HCEC 1CT (cell line): ENCODE data around the gene FHIT.

Experiments used
- DNase-seq: peaks from one replicate; pipeline ENCODE4 v3.0.0-alpha.2; 2017

The FHIT gene

GRCh38 chr3:59886790-59887189, 1364.5 kb downstream of the FHIT start:
- no peak for DNase-seq

GRCh38 chr3:59885899-59886400, 1365.3 kb downstream of the FHIT start:
- DNase-seq = no peak

DNA sequence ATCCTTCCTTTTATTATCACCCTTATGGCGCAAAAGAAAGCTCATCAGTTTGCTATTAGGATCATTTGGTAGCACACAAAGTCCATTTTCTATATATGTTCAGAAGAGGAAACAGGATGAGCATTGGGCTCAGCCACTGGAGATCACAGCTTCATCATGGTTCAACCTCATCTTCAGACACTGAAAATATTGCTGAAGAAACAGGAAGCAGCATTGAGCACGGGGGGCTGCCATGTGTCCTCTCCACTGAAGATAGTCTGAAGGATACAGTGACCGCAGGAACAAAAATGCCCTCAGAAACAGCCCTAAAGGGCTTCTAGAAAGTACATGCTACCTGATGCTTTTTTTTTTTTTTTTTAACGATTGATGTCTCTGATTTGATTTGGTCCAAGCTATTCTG, 1366.2 kb downstream of the FHIT start:
- no peak for DNase-seq

DNA sequence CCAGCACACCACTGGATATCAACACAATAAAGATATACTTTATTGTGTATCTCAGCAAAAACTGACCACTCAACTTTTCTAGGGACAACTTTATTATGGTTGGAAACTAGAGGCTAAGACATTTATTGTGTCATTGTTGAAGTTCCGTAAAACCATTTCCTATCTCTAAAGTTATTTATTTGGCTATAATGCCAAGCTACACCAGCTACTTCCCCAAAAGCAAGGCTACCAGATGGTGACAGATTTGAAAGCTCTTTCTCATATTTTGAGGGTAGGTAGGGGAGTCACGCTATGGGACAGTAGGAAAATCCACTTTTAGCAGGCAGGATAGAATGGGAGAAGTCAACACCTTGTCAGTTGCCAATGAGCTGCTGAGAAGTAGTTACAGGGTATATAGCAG, 1366.8 kb downstream of the FHIT start:
- no peak for DNase-seq

DNA sequence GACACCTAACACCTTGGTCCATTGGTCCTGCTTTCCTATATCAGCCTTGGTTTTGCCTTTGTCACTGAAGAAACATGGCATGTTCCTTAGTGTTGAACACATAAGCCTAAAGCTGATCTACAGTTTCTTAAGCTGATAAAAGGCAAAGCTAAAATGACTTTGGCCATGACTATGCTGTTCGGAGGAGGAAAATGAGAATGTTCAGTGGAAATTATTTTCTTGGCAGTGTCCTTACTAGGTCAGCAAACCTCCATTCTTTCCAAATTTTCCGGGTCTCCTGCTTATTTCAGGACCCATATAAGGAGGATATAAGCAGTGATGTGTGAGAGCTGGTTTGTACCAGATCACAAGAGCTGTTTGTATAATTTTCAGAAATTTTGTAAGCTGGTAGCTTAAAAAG, 1368.5 kb downstream of the FHIT start:
- no peak for DNase-seq

DNA sequence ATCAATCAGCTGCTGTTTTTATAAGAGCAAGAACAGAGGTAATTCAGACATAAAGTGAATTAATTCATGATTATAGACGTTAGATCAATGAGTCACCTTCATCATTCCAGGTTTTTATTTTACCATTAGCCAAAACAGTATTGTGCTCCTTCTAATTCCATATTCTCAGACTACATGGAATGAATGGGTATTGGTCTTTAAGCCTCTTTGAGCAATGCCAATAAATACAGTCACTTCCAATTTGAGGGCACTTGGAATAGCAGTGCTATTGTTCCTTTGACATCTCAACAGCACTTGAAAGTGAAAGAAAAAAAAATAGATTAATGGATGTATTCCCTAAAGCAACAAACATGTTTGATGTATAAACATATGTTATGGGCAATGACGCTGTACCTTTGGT, 1370.5 kb downstream of the FHIT start:
- DNase-seq = no peak

- DNase-seq = no peak
Measured at GRCh38 chr3:59879031-59879581, 1372.1 kb downstream of the FHIT start.

DNA sequence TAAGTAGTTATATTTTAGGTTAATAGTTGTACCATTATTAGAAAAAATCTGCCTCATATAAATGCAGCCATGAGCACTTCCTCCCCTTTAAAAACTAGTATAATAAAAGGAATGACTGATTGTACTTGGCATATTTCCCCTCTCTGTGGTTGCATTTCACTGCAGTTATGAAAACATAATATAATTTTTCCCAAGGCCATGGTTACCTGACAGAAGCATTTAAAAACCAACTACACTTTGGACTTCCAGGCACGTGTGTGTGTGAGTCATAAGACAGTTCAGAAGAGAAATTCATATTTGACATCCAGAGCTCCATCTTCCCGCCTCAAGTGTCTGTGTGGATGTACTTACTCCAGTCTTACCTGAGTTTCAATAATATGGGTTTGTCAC, 1373.2 kb downstream of the FHIT start:
- DNase-seq = no peak

DNA sequence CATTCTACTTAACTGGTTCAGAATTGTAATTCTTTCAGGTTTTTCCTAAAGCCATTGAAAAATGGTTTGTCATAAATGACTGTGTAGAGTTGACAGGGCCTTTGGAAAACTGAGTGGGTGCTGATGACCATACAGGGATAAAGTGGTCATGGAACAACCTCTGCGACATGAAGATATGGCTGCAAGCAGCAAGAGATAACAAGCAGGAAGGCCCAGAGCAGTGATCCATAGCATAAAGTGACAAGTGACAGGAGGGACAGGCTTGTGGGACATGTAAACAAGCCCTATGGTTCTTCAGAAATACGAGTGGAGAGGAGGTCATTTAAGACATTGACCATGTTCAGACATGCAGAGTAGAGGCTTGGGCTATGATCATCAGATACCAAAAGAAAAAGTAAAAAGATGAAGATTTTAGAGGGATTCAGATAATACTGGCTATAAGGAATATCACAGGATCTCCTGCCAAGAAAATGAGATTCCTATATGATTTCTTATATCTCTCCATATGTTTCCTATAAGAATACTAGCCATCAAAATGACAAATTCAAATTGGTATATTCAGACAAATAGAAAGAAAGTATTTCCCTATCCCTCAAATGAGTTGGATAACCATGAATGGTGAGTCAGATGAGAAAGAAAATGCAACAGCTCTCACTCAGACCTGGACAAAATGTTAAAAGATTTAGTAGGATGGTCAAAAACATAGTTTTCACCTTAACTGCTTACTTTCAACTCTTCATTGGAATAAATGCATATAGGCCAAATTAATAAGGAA, 1373.8 kb downstream of the FHIT start:
- DNase-seq = no peak

- no peak for DNase-seq
Measured at GRCh38 chr3:59876533-59877062, 1374.7 kb downstream of the FHIT start.

GRCh38 chr3:59873576-59874230, 1377.5 kb downstream of the FHIT start:
- no peak for DNase-seq

- DNase-seq = no peak
Measured at GRCh38 chr3:59872128-59872527, 1379.1 kb downstream of the FHIT start.

GRCh38 chr3:59867185-59868002, 1383.9 kb downstream of the FHIT start:
- no peak for DNase-seq

GRCh38 chr3:59866076-59866475, 1385.2 kb downstream of the FHIT start:
- no peak for DNase-seq

GRCh38 chr3:59865351-59865750, 1385.9 kb downstream of the FHIT start:
- no peak for DNase-seq

DNA sequence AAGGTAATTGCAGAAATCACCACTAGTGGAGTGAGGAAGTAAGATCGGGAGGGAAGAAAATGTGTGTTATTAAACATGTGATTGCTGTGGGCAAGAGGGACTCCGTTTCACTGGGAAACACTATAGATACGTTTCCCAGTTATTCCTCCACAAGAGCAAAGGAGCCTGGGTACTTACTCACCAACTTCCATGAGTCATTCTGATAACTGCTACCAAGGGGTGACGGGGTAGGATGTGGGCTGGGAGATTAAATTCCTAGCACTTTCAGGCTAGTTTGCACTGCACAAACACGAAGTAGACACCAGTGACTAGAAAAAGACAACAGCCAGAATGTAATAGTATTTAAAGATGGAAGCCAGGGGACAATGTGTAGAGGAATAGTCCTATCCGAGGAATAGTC, 1388.6 kb downstream of the FHIT start:
- peak; percentile 36 for DNase-seq

GRCh38 chr3:59857589-59858346, 1393.5 kb downstream of the FHIT start:
- DNase-seq = peak; percentile 80

- no peak for DNase-seq
Measured at GRCh38 chr3:59856934-59857460, 1394.3 kb downstream of the FHIT start.

DNA sequence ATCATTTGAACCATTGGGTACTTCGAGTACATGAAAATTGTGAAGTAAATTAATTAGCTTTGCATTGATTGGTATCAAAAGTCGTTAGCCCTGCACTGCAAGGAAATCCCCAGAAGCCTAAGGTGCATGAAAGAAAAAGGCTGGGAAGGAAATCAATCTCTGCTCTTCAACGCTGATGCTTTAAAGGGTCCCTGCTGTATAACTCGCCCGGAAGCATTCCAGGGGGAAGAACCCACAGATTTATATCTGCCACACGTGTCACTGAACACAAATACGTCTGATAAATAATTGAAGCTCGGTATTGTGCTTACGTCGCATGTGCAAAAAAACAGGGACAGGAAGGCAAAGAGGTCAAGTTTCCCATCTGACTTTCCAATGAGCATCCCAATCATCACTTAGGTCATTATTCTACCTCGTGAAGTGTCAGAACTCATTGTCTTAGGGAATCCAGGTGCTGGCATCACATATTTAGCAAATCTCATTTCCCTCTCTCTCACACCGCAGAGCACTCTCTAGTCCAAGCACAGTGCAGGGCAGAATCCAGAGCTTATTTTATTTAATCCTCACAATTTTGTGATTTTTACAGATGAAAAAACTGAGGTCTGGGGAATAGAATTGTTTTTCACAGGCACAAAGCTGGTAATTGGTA, 1397.1 kb downstream of the FHIT start:
- no peak for DNase-seq

- no peak for DNase-seq
Measured at GRCh38 chr3:59850417-59850816, 1400.8 kb downstream of the FHIT start.

- no peak for DNase-seq
Measured at GRCh38 chr3:59845386-59845785, 1405.9 kb downstream of the FHIT start.
